ENCODE measurements around the gene GFI1. TPM values are rescaled to one million over a fixed set of nuclear protein-coding genes. Genes with fewer than 3 reads are reported as not detected.

Gene GFI1
- 0.19 to 0.29 TPM (median 0.23 TPM) in 5 replicates for total RNA-seq (2022; extraction: Qiagen RNA extraction)

GRCh38 chr1:92486251-92487077 lies at the start of gene GFI1:
Gene GFI1 (minus strand): TSS chr1:92486925. CDS start chr1:92483487, 3,438 bp downstream.

Other genes with a start within 250 kb of the GFI1 start
- 5.1 to 6.9 TPM (median 6.4 TPM) in 5 replicates for gene GLMN, start 187.9 kb downstream of the GFI1 start, total RNA-seq (2022; extraction: Qiagen RNA extraction)
- gene RPAP2, start 187.9 kb downstream of the GFI1 start, total RNA-seq (2022; extraction: Qiagen RNA extraction), result 7.4 to 10.0 TPM (median 9.4 TPM) in 5 replicates

Measured in A549 treated with AZD2906 at 1 μM for 4 hours (cell line).